ENCODE data around the gene ARHGAP30.
"Not testable (repeated sequence)": the region's sequence is repeated elsewhere in the genome, so short reads cannot be mapped to it uniquely, and the experiment has no call there.

ARHGAP30 gene

GRCh38 chr1:161070761-161071160 lies 1.1 kb upstream of the ARHGAP30 start:
- DNase-seq (ENCODE audit: low read depth in 3 of 3): no peak

- no peak for DNase-seq (ENCODE audit: low read depth in 3 of 3)
Measured at GRCh38 chr1:161069241-161069640, 450 bp downstream of the ARHGAP30 start.

GRCh38 chr1:161068306-161069234 lies 1.1 kb downstream of the ARHGAP30 start:
- peak; percentile 59 to 81 (median 59) for DNase-seq (ENCODE audit: low read depth in 3 of 3)

- no peak for DNase-seq (ENCODE audit: low read depth in 3 of 3)
Measured at GRCh38 chr1:161066694-161067093, 3.0 kb downstream of the ARHGAP30 start.

GRCh38 chr1:161065681-161066080 lies 4.0 kb downstream of the ARHGAP30 start:
- DNase-seq (ENCODE audit: low read depth in 3 of 3): not testable (repeated sequence)

- not testable (repeated sequence) for DNase-seq (ENCODE audit: low read depth in 3 of 3)
Measured at GRCh38 chr1:161063936-161064335, 5.8 kb downstream of the ARHGAP30 start.

- no peak for DNase-seq (ENCODE audit: low read depth in 3 of 3)
Measured at GRCh38 chr1:161061419-161061818, 8.3 kb downstream of the ARHGAP30 start.

- no peak for DNase-seq (ENCODE audit: low read depth in 3 of 3)
Measured at GRCh38 chr1:161059293-161059692, 10.4 kb downstream of the ARHGAP30 start.

GRCh38 chr1:161054805-161055204 lies 14.9 kb downstream of the ARHGAP30 start:
- DNase-seq (ENCODE audit: low read depth in 3 of 3): no peak

GRCh38 chr1:161054232-161054631 lies 15.5 kb downstream of the ARHGAP30 start:
- DNase-seq (ENCODE audit: low read depth in 3 of 3): no peak

GRCh38 chr1:161052899-161053298 lies 16.8 kb downstream of the ARHGAP30 start:
- DNase-seq (ENCODE audit: low read depth in 3 of 3): no peak

GRCh38 chr1:161051219-161051618 lies 18.5 kb downstream of the ARHGAP30 start:
- DNase-seq (ENCODE audit: low read depth in 3 of 3): no peak

GRCh38 chr1:161048949-161049722 lies 20.6 kb downstream of the ARHGAP30 start:
- no peak for DNase-seq (ENCODE audit: low read depth in 3 of 3)

GRCh38 chr1:161047436-161048420 lies 22.0 kb downstream of the ARHGAP30 start:
- no peak for DNase-seq (ENCODE audit: low read depth in 3 of 3)

- DNase-seq (ENCODE audit: low read depth in 3 of 3): no peak
Measured at GRCh38 chr1:161046605-161047228, 23.0 kb downstream of the ARHGAP30 start.

GRCh38 chr1:161045736-161046604 lies 23.7 kb downstream of the ARHGAP30 start, which contains the start of gene USF1:
Gene USF1, minus strand, starts transcription at chr1:161045977. Its CDS starts 2,702 bp downstream, at chr1:161043275.
- peak; percentile 85 to 89 (median 86) for DNase-seq (ENCODE audit: low read depth in 3 of 3)

GRCh38 chr1:161044908-161045735 lies 24.6 kb downstream of the ARHGAP30 start:
- peak in 2 of 3 experiments; percentile 15 to 47 for DNase-seq (ENCODE audit: low read depth in 3 of 3)

GRCh38 chr1:161044535-161044907 lies 25.2 kb downstream of the ARHGAP30 start:
- no peak for DNase-seq (ENCODE audit: low read depth in 3 of 3)

- no peak for DNase-seq (ENCODE audit: low read depth in 3 of 3)
Measured at GRCh38 chr1:161039546-161039945, 30.1 kb downstream of the ARHGAP30 start.

Measured in stimulated activated CD4-positive, alpha-beta T cell treated with anti-CD3 and anti-CD28 coated beads, TNF-alpha, amount 100 ng/mL, for 24 hours (primary cell).